Karpas-422 (cell line): ENCODE measurements around the gene MYLK4. TPM values are rescaled to one million over a fixed set of nuclear protein-coding genes. Genes with fewer than 3 reads are reported as not detected.

ENCODE experiments used
- DNase-seq: peaks from one replicate; pipeline ENCODE4 v3.0.0-alpha.2; 2015
- H2AFZ ChIP-seq: fragments of 200-600 bp; sonication (generic); 2 replicates; pipeline ENCODE4 v1.6.1; 2014; ENCODE audit warnings: antibody characterized with exemption, low read length, mixed read lengths
- H3K27ac ChIP-seq: fragments of 200-600 bp; sonication (generic); 2 replicates; pipeline ENCODE4 v1.5.1; 2014; ENCODE audit warnings: mild to moderate bottlenecking, low read length, moderate library complexity
- H3K27me3 ChIP-seq: fragments of 200-600 bp; sonication (generic); 2 replicates; pipeline ENCODE4 v1.6.1; 2014; ENCODE audit warnings: low read length, mixed read lengths
- H3K36me3 ChIP-seq: fragments of 200-600 bp; sonication (generic); 2 replicates; pipeline ENCODE4 v1.6.1; 2014; ENCODE audit warnings: low read length, mixed read lengths; ENCODE audit not compliant: insufficient read depth
- H3K4me1 ChIP-seq: fragments of 200-600 bp; sonication (generic); 2 replicates; pipeline ENCODE4 v1.6.1; 2014; ENCODE audit warnings: mild to moderate bottlenecking, low read length, mixed read lengths
- H3K4me2 ChIP-seq: fragments of 200-600 bp; sonication (generic); 2 replicates; pipeline ENCODE4 v1.6.1; 2014; ENCODE audit warnings: low read length, low read depth, mild to moderate bottlenecking; ENCODE audit not compliant: poor library complexity, severe bottlenecking
- H3K4me3 ChIP-seq: fragments of 200-600 bp; sonication (generic); 2 replicates; pipeline ENCODE4 v1.5.1; 2014; ENCODE audit warnings: mild to moderate bottlenecking, antibody characterized with exemption, low read length, mixed read lengths
- H3K79me2 ChIP-seq: fragments of 200-600 bp; sonication (generic); 2 replicates; pipeline ENCODE4 v1.6.1; 2014; ENCODE audit warnings: mild to moderate bottlenecking, low read length, mixed read lengths
- H3K9ac ChIP-seq: fragments of 200-600 bp; sonication (generic); 2 replicates; pipeline ENCODE4 v1.6.0; 2014; ENCODE audit warnings: low read length
- H3K9me2 ChIP-seq: fragments of 200-600 bp; sonication (generic), shearing (Covaris generic); replicated peaks from 2 replicates; pipeline ENCODE4 v1.6.0; 2014; ENCODE audit warnings: mild to moderate bottlenecking, low read length, moderate library complexity; ENCODE audit not compliant: insufficient read depth
- H3K9me3 ChIP-seq: fragments of 300-700, 200-600 bp; sonication (generic); 2 replicates; pipeline ENCODE4 v1.6.1; 2014; ENCODE audit warnings: low read length, mixed read lengths
- H4K20me1 ChIP-seq: fragments of 200-600 bp; sonication (generic); 2 replicates; pipeline ENCODE4 v1.6.1; 2014; ENCODE audit warnings: mild to moderate bottlenecking, antibody characterized with exemption, low read length, low read depth; ENCODE audit not compliant: insufficient read depth
- total RNA-seq: library from RNA; depleted of rRNA; stranded (reverse); fragments of >200 nt; shearing (Covaris generic); gene quantifications from 2 replicates; pipeline ENCODE4 v1.2.3, GENCODE V29; 2014; ENCODE audit warnings: low replicate concordance

The MYLK4 gene
- total RNA-seq, 1 experiment from 2014 or later: 0.78 TPM

- Histone ChIP-seq H4K20me1 (no peaks in the 10 kb centered on the region), H2AFZ (no peak overlapping the region), H3K4me3 (no peak overlapping the region), H3K9me2 (no peaks in the 10 kb centered on the region), H3K36me3 (no peaks in the 10 kb centered on the region), H3K4me1 (peaks cover 13% of the 10 kb centered on the region), H3K4me2 (no peak overlapping the region), H3K27me3 (0 out of 2 replicates have a peak, but pooled peaks cover 3% of the 10 kb centered on the region), H3K9me3 (no peaks in the 10 kb centered on the region), H3K9ac (no peak overlapping the region), H3K27ac (no peak overlapping the region), H3K79me2 (no peaks in the 10 kb centered on the region)
- no peak for DNase-seq
Observed at GRCh38 chr6:2751871-2752270, 1.1 kb upstream of the MYLK4 start.

DNA sequence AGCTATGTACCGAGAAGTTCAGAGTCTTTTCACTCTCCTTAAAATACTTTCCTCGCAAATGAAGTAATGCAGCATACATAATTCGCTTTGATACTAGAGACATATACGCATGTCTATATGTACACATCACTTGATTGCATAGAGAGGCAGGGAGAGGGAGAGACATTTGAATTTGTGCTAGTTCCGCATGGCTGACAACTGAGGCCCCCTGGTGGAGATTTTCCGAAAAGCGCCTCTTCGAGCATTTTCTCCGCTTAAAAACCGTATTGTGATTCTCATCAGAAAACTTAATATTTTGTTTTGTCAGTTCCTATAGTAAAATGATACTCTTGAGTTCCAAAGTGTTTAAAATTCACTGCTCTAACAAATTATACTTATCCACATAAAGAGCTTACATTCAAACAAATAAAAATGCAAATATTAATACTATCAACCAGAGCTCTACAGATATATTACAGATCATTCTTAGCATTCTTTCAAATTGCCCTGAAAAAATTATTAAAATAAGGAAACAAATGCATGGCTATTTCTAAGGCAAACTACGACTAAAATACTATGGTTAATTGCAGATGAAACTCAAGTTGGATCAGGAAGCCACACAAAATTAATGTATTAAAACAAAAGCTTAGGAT is 637 bp downstream of the MYLK4 start:
- no peaks in the 10 kb centered on the region for H4K20me1 ChIP-seq
- no peak overlapping the region for H2AFZ ChIP-seq
- H3K36me3 ChIP-seq: no peaks in the 10 kb centered on the region
- no peak overlapping the region for H3K4me3 ChIP-seq
- H3K9me3 ChIP-seq: no peaks in the 10 kb centered on the region
- no peak overlapping the region for H3K9ac ChIP-seq
- no peaks in the 10 kb centered on the region for H3K79me2 ChIP-seq
- H3K9me2 ChIP-seq: no peaks in the 10 kb centered on the region
- H3K4me2 ChIP-seq: peak overlapping the region; percentile 29
- no peak overlapping the region for H3K27ac ChIP-seq
- H3K27me3 ChIP-seq: 0 out of 2 replicates have a peak, but pooled peaks cover 3% of the 10 kb centered on the region
- H3K4me1 ChIP-seq: peaks cover 13% of the 10 kb centered on the region
- DNase-seq: peak; percentile 90

DNA sequence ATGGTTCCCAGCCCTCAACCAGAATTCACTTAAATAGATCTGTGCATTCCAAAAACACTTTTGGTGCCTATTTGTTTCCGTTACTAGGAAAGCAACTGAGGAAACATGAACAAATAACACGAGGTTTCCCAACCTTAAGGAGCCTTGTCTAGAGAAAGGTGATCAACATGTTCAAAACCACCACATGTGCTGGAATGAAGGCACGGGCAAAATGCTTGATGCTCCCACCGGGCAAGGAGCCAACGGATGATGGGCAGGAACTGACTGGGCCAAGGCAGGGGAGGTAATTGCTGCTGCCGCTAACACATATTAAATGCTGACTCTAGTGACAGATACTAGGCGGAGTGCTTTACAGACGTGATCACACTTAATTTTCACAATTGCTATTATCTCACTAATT is 2.5 kb downstream of the MYLK4 start:
- no peak overlapping the region for H3K9ac ChIP-seq
- H3K79me2 ChIP-seq: no peaks in the 10 kb centered on the region
- no peak for DNase-seq
- 0 out of 2 replicates have a peak, but pooled peaks cover 3% of the 10 kb centered on the region for H3K27me3 ChIP-seq
- peaks cover 11% of the 10 kb centered on the region for H3K4me1 ChIP-seq
- H3K4me3 ChIP-seq: no peak overlapping the region
- no peak overlapping the region for H2AFZ ChIP-seq
- H3K9me2 ChIP-seq: no peaks in the 10 kb centered on the region
- H3K36me3 ChIP-seq: no peaks in the 10 kb centered on the region
- no peak overlapping the region for H3K27ac ChIP-seq
- no peak overlapping the region for H3K4me2 ChIP-seq
- H4K20me1 ChIP-seq: no peaks in the 10 kb centered on the region
- no peaks in the 10 kb centered on the region for H3K9me3 ChIP-seq

DNA sequence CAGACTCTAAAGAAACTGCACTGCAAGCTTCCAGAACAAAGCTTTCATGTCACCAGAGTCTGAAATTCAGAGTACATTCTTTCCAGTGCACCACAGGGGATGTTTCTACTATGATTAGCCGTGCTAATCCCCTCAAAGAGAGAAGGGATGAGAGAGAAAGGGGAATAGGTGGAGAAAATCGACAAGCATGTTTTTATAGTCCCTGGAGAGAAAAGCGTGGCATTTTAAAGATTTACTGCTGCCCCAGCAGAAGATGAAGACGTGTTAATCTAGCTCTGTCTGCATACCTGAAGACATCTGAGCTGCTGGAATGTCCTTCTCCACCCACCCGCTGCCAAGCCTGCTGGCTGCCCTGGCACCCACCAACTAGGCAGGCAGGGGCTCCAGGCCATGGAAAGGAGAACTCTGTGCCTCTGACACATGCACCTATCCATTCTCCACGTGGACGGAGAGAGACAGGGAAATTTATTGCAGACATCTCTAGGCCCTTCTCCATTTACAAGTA is 4.1 kb downstream of the MYLK4 start:
- H3K9me2 ChIP-seq: no peaks in the 10 kb centered on the region
- no peaks in the 10 kb centered on the region for H4K20me1 ChIP-seq
- H3K27ac ChIP-seq: no peak overlapping the region
- no peak overlapping the region for H3K4me2 ChIP-seq
- no peaks in the 10 kb centered on the region for H3K79me2 ChIP-seq
- no peak overlapping the region for H3K4me3 ChIP-seq
- H3K36me3 ChIP-seq: no peaks in the 10 kb centered on the region
- H3K27me3 ChIP-seq: 0 out of 2 replicates have a peak, but pooled peaks cover 3% of the 10 kb centered on the region
- H3K9me3 ChIP-seq: no peaks in the 10 kb centered on the region
- H3K4me1 ChIP-seq: peaks cover 11% of the 10 kb centered on the region
- DNase-seq: no peak
- no peak overlapping the region for H3K9ac ChIP-seq
- no peak overlapping the region for H2AFZ ChIP-seq

DNA sequence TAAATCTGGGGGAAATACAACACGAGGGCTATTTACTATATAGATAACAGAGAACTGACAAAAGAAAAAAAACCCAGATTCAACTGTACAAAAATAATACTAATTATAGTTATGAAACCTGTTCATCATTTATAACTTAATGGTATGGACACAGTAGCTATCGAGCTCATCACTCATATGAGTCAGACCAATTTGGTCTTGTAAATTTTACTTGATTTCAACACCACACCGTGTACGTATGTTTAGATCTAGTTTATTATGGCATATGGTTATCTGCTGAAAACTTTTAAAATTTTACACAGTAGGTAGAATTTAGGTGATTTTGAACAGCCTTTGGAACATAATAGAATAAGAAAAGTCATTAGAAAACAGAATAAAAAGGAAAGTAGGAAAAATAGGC is 5.5 kb downstream of the MYLK4 start:
- Histone ChIP-seq H4K20me1 (no peaks in the 10 kb centered on the region), H3K79me2 (no peaks in the 10 kb centered on the region), H3K4me2 (no peak overlapping the region), H3K27ac (no peak overlapping the region), H3K9me3 (no peaks in the 10 kb centered on the region), H3K36me3 (no peaks in the 10 kb centered on the region), H3K4me3 (no peak overlapping the region), H3K27me3 (0 out of 2 replicates have a peak, but pooled peaks cover 3% of the 10 kb centered on the region), H2AFZ (no peak overlapping the region), H3K9ac (no peak overlapping the region), H3K4me1 (peaks cover 6% of the 10 kb centered on the region), H3K9me2 (no peaks in the 10 kb centered on the region)
- DNase-seq: no peak

DNA sequence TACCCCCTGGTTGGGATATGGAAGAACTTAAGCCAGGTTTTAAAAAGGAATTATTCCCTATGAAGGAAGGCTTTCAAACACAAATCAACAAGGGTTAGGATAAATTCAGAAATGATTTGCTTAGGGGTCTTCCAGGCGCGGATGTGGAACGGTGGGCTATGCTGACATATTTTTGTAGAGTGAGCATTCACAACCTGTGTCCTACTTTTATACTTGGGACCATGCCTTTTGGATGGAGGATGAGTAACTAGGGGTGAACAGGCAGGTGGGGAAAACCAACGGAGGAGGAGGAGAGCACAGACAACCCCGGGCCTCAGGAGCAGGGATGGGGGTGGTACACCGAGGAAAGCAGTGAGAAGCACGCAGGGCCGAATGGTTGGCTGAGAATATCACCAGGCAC is 5.9 kb downstream of the MYLK4 start:
- no peaks in the 10 kb centered on the region for H3K9me2 ChIP-seq
- H3K27ac ChIP-seq: no peak overlapping the region
- H3K79me2 ChIP-seq: no peaks in the 10 kb centered on the region
- H3K27me3 ChIP-seq: 0 out of 2 replicates have a peak, but pooled peaks cover 3% of the 10 kb centered on the region
- peaks cover 2% of the 10 kb centered on the region; the same call in 1 of the 2 replicates for H3K4me1 ChIP-seq
- H3K36me3 ChIP-seq: no peaks in the 10 kb centered on the region
- H2AFZ ChIP-seq: no peak overlapping the region
- no peaks in the 10 kb centered on the region for H4K20me1 ChIP-seq
- no peak for DNase-seq
- no peaks in the 10 kb centered on the region for H3K9me3 ChIP-seq
- no peak overlapping the region for H3K4me3 ChIP-seq
- H3K4me2 ChIP-seq: no peak overlapping the region
- no peak overlapping the region for H3K9ac ChIP-seq

DNA sequence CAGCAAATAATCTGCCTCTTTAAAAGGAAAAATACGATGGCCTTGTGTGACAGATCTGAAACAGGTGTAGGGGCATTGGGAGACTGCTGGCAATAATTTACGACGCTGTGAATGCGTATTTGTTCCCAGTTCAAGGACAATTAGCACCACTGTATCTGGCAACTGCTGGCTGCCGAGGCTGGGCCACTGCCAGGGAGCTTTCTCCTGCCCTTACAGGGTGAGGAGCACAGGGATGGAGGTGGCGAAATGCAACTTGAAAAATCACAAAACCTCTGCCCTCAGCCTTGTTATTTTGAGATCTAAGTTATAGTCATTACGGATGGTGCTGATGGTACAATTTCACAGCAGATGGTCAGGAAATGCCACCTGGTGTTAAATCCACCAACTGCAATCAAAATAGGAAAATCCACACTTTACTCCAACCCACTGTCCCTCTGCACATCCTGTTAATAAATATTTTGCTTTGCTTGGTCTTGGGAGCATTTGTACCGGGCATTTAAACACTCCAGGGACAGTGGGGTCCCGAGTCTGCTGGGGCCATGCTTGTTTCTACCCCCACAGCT is 6.4 kb downstream of the MYLK4 start:
- no peaks in the 10 kb centered on the region for H4K20me1 ChIP-seq
- no peaks in the 10 kb centered on the region for H3K9me3 ChIP-seq
- H2AFZ ChIP-seq: no peak overlapping the region
- 0 out of 2 replicates have a peak, but pooled peaks cover 3% of the 10 kb centered on the region for H3K27me3 ChIP-seq
- H3K4me2 ChIP-seq: no peak overlapping the region
- H3K4me1 ChIP-seq: no peaks in the 10 kb centered on the region
- H3K9me2 ChIP-seq: no peaks in the 10 kb centered on the region
- H3K79me2 ChIP-seq: no peaks in the 10 kb centered on the region
- H3K4me3 ChIP-seq: no peak overlapping the region
- DNase-seq: no peak
- H3K27ac ChIP-seq: no peak overlapping the region
- H3K9ac ChIP-seq: no peak overlapping the region
- no peaks in the 10 kb centered on the region for H3K36me3 ChIP-seq

GRCh38 chr6:2743280-2744208 is 7.2 kb downstream of the MYLK4 start:
- 0 out of 2 replicates have a peak, but pooled peaks cover 3% of the 10 kb centered on the region for H3K27me3 ChIP-seq
- H3K27ac ChIP-seq: no peak overlapping the region
- H2AFZ ChIP-seq: no peak overlapping the region
- no peaks in the 10 kb centered on the region for H3K9me2 ChIP-seq
- no peak overlapping the region for H3K4me2 ChIP-seq
- H3K4me3 ChIP-seq: no peak overlapping the region
- no peaks in the 10 kb centered on the region for H4K20me1 ChIP-seq
- H3K4me1 ChIP-seq: no peaks in the 10 kb centered on the region
- no peak for DNase-seq
- no peak overlapping the region for H3K9ac ChIP-seq
- no peaks in the 10 kb centered on the region for H3K9me3 ChIP-seq
- H3K36me3 ChIP-seq: no peaks in the 10 kb centered on the region
- no peaks in the 10 kb centered on the region for H3K79me2 ChIP-seq
